Endothelial cell of umbilical vein (primary cell): ENCODE measurements around the gene TDRD9.

Experiments
- CTCF ChIP-seq, 2 donors: IDR thresholded peaks; 1 replicate in 1 of 2; 2 replicates in 1 of 2; pipeline ENCODE4 v1.5.1; 2011; ENCODE audit warnings: low read length in 2 of 2, mild to moderate bottlenecking in 2 of 2, moderate library complexity in 2 of 2, control low read depth in 1 of 2, inconsistent platforms in 1 of 2, low read depth in 1 of 2; ENCODE audit not compliant: insufficient read depth in 1 of 2; ENCODE audit errors: extremely low read depth in 1 of 2
- EZH2 ChIP-seq: IDR thresholded peaks from 2 replicates; pipeline ENCODE4 v1.6.1; 2012; ENCODE audit warnings: borderline replicate concordance, low read depth, mild to moderate bottlenecking, moderate library complexity, low read length, inconsistent platforms; ENCODE audit not compliant: severe bottlenecking
- FOS ChIP-seq: IDR thresholded peaks from 2 replicates; pipeline ENCODE4 v1.6.1; 2011; ENCODE audit warnings: mild to moderate bottlenecking, low read length, moderate library complexity, borderline replicate concordance; ENCODE audit not compliant: insufficient read depth
- GATA2 ChIP-seq: IDR thresholded peaks from 2 replicates; pipeline ENCODE4 v1.7.0; 2011; ENCODE audit warnings: low read depth, mild to moderate bottlenecking, moderate library complexity, mixed read lengths, low read length; ENCODE audit not compliant: insufficient read length, insufficient read depth
- MAX ChIP-seq: IDR thresholded peaks from 2 replicates; pipeline ENCODE4 v1.6.1; 2011; ENCODE audit not compliant: insufficient read depth, insufficient read length
- MYC ChIP-seq: IDR thresholded peaks from one replicate; pipeline ENCODE4 v1.6.1; 2011; ENCODE audit warnings: mild to moderate bottlenecking, low read depth, low read length
- POLR2A ChIP-seq: IDR thresholded peaks from 2 replicates; pipeline ENCODE4 v1.6.1; 2012; ENCODE audit warnings: low read depth, mild to moderate bottlenecking, control low read depth, low read length
- POLR2AphosphoS5 ChIP-seq: IDR thresholded peaks from 2 replicates; pipeline ENCODE4 v1.6.1; 2012; ENCODE audit warnings: low read depth, mild to moderate bottlenecking, control low read depth, low read length, moderate library complexity; ENCODE audit not compliant: insufficient read depth

- TF ChIP-seq POLR2A (no peak), CTCF (IDR thresholded peaks at IDR 0.05; ENCODE audit: extremely low read depth in 1 of 2, insufficient read depth in 1 of 2, low read depth in 1 of 2, low read length in 2 of 2) (no peak), MAX (no peak), FOS (no peak), EZH2 (no peak), POLR2AphosphoS5 (no peak), GATA2 (no peak), MYC (no peak)
Measured at GRCh38 chr14:104087981-104088850, 160.0 kb downstream of the TDRD9 start.
